Stimulated activated CD4-positive, alpha-beta T cell treated with anti-CD3 and anti-CD28 coated beads, Interleukin-15, amount 100 ng/mL, for 48 hours (primary cell): ENCODE results near the gene HOXD4.

ENCODE experiments used
- DNase-seq, 2 donors: peaks; one replicate each; pipeline ENCODE4 v3.0.0-alpha.2; 2020; ENCODE audit warnings: low read depth in 2 of 2

Gene HOXD4

DNA sequence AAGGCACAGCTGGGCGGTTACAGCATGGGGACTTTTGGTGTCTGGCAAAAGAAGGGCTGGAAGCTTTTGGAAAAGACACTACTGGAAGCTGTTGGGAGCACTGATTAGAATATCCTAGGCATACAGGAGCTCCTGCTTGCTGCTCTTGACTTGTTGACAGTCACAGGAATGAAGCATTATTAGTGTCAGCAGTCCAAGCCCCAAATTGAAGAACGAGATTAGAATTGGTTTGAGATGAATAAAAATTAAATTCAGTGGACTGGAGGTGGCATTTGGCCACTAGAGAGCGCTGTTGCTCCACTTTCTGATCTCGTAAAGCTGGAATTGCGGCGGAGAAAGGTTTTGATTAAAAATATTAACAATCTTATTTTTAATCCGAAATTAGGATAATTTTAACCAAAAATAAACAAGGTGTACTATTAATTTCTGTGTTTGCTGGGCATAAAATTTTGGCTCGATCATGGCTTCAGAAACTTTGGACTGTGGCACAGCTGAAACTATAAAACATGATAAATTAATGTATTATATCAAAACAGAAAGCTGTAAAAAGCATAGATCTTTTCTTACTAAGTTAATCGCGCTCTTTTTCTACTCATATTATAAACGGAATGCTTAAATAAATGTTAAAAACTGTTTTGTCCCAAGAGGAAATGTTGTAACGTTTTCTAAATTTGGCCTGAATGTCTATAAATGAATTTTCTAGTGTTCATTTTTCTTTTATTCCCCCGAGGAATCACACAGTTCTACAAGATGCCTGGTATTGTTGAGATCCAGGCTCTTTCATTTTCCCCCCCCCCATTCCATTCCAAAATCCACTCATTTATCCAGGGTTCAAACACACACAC, 24.2 kb upstream of the HOXD4 start:
- DNase-seq, result peak in 1 of 2 donors; percentile 52

DNA sequence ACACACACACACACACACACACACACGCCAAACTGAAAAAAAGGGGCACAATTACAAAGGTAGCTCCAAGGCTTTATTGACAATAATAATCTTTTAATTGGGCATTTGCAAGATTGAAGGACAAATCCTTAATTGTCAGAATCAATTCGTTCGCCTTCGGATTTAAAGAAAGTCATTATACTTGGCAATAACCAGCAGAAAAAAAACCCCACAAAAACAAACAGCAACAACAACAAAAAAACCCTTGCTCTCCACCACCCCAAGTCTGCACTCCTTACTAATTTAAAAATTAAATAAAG, 23.6 kb upstream of the HOXD4 start:
- no peak for DNase-seq

DNA sequence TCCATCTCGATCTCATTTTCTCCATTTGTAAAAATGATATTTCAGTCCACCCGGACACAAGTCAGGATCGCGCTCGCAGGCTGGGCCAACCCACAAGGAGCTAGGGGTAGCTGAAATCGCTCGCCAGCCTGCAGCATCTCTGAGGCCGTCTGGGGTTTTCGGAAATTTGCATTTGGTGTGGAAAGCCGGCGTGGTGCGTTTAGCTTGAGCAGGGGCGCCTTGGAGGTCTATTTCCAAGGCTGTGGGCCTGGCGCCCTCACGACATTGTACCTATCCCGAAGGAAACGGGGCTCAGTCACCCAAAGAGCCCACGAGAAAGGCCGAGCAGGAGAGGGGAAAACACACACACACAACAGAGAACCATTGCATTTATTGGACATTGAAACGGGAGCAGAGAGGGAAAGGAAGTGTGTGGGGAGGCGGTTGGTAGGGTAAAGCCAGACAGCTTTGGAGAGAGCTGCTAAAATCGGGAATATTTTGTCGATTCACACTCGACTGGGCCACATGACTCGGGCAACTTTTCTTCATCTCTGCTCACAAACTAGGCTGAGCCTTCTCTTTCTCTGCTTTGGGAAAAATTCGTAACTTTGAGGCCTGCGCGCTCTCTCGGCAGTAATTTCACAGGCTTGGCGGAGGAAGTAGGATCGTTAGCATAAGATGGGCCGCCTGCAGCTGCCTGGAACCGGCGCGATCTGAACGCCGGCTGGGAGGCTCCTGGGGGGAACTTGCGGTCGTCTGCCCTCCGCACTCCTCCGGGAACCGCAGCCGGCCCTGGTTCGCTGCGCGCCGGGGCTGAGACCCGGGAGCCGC, 23.0 kb upstream of the HOXD4 start:
- no peak for DNase-seq

DNA sequence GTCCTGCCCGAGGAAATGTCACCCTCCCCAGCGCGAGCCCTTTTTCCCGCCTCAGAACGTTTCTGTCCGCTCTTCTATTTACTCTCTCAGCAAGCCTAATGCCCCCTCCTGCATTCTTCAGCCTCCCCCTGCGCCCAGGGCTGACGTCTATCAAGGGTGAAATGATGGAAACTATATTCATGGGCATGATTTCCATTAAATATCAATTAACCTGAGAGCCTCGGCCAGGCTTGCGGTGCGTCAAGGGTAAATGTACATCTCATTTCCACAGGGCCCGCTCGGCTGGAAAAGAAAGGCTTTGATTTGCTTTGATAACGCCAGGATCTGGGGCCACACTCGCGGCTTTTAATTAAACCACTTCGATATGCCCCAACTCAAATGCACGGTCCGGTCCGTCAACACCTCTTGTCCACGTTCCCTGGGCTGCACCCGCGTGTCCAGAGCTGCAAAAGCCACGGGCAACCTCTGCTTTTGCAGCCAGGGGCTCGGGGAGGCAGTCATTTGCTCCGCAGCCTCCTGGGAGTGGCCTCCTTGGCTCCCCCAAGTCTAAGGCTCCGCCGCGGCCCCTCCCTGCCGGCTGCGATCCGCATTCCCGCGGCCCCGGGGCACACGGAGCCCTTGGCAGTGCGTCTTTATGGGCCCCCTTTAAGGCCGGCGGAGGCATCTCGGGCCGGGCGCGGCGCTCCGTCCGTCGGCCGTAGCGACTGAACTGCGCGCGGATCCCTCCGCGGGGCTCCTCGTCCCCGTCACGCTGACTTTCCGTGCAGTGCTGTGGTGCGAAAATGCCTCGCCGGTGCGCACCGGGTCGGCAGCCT, 22.2 kb upstream of the HOXD4 start, which contains the start of gene HOXD8:
Gene HOXD8, plus strand, starts transcription at position 724 of the 815 bp plus-strand sequence. CDS start 662 bp downstream, outside the sequence.
- no peak for DNase-seq

DNA sequence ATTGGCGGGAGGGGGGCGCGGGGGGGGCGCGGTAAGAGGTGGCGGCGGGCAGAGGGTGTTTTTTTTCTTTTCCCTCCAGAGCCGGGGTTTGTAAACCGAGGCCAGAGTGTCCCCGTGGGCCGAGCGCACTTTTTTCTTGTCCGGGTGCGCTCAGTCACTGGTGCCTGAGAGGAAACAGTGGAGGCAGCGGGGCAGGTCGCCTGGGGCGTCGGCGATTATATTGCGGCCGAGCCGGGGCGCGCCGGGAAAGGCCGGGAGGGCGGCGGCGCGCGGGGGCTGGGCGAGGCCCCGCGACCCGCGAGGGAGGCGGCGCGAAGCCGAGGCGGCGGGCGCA, 21.6 kb upstream of the HOXD4 start:
- no peak for DNase-seq

DNA sequence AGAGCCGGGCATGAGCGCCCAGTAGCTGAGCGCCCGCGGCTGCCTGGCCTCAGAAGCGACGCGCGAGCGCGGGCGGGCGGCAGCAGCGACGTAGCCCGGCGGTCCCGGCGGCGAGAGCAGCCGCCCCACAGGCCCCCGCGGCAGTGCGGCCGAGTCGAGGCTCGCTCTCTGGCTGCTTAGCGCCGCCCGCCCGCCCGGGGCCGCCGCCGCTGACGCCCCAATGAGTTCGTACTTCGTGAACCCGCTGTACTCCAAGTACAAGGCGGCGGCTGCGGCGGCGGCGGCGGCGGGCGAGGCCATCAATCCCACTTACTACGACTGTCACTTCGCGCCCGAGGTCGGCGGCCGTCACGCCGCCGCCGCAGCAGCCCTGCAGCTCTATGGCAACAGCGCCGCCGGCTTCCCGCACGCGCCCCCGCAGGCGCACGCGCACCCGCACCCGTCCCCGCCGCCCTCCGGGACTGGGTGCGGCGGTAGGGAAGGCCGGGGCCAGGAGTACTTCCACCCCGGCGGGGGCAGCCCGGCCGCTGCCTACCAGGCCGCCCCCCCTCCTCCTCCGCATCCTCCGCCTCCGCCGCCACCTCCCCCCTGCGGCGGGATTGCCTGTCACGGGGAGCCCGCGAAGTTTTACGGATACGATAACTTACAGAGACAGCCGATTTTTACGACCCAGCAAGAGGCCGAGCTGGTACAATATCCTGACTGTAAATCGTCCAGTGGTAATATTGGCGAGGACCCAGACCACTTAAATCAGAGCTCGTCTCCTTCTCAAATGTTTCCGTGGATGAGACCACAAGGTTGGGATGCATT, 21.0 kb upstream of the HOXD4 start:
- no peak for DNase-seq

DNA sequence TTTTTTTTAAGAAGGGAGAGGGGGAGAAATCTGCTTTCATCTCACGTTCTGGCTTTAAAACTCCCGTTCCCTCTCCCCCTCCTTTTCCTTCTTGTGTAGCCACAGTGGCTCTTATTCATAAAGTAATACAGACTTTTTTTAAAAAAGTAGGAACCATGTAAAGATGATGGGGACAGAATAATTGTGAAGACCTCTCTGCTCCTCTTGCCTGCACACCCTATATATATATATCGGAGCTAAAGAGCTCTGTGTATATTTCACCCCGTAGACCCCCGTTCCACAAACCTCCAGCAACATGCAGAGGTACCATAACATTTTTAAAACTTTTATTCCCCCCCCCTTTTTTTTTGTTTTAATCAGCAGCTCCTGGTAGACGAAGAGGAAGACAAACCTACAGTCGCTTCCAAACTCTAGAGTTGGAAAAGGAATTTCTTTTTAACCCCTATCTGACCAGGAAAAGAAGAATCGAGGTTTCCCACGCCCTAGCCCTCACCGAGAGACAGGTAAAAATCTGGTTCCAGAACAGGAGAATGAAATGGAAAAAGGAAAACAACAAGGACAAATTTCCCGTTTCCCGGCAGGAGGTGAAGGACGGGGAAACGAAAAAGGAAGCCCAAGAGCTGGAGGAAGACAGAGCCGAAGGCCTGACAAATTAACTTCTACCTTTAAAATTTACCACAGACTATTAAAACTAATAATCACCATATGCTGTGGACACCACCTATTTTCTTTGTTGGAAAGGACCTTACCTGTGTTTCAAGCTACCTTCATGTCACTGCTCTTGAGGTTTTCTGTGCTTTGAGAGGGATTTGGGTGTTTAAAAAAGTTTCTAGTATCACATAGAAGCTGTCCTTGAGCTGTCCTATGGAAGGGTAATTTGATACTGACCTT, 20.1 kb upstream of the HOXD4 start:
- no peak for DNase-seq

DNA sequence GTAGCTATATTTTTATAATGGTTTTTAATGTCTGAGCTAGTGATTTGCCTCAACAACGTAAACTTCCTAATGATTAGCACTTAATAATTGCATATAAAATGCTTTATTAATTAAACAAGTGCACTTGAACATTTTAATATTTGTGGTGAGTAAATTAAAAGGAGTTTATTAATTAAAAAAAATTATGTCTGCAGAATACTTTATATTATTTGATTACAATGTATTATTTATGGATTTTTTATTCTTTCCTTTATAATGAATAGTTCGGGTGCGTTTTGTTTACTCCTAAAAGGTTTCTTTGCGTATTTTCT, 19.5 kb upstream of the HOXD4 start:
- DNase-seq, result no peak

DNA sequence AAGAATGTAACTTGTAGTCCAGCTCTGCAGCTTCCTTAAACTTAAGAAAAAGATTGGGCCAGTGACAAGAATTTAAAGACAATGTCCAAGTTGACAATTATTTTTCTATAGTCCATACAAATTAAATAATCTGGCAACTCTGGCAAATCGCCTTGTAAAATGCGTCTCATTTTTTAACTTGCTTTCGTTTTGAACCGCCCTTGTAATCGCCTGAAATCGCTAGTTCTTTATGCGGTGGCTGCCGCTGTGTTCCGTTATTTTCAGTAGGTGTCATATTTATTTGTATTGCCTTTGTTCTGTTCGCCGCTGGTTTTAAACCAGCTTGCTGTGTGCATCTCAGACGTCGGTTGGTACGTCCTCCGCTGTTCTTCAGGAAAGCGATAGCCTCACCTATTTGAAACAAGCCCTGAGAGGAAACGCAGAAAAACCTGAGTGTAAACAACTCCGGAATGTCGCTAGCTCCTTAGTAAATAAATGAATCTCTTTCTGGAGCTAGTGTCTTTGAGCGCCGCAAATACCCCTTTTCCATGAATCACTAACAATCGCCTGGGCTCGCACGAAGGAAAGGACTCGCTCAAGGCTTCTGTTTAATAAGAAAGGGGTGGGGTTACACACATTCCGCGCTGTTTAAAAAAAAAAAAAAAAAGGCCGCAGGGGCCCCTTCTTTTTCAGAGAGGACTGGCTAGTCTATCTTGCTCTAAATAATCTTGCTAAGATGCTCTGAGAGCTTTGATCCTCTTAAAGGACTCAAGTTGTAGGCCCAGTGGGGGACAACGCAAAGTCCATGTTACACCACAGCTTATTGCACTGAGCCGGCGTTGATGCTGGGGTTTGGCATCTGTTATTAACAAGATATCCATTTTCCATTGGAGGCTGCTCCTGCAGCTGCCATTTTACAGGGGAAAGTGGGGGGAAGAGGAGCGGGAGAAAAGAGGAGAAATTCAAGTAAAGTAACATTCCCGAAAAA, 18.9 kb upstream of the HOXD4 start:
- no peak for DNase-seq

DNA sequence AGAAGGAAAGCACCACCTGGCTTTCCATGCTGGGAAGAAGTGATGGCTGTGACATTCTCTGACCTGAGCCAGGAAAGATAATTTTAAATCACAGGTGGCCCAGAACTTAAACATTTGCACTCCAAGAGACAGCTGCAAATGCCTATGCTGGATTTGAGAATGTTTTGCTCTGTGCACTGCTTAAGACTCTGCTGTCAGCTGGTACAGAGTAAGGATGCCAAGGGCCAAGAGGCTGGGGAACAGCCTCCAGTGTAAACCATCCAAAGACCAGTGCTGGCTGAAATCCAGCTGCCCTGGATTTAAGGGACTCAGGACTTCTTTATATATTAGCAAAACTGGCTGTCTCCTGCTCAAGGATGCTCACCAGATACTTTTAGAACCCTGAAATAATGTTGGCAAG, 18.0 kb upstream of the HOXD4 start:
- no peak for DNase-seq

DNA sequence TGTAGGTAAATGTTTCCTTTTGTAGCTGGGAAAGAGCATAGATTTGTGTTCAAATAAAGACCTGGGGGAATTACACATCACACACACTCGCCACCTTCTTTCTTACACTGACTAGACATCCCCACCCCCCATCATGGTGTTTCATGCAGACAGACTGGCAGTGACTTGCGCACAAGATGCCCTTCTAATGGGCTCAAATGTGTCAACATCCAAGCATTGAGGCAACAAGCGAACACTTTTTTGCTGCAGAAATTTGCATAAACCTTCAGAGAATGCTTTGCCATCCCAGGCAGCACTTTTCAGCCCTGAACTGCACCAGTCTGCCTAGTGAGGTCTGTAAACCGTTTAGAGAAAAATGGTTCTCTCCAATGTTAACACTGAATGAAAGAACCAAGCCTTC, 17.3 kb upstream of the HOXD4 start:
- no peak for DNase-seq

DNA sequence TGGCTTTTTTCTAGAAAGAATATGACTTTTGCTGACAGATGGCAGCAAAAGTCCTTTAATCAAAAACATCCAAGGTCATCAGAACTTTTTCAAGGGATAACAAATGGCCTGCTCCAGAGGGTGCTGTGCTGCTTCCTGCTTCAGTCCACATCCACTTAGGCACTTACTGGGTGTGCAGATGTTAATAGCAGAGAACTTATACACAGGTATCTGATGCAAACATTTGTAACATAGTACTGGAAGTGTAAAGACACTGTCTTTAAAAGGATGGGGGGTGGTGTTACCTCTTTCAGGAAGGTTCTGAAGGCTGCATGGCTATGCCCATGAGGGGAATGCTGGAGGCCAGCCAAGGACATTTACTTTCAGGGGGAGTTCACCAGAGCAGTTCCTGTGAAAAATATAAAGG, 16.3 kb upstream of the HOXD4 start:
- DNase-seq, result no peak

DNA sequence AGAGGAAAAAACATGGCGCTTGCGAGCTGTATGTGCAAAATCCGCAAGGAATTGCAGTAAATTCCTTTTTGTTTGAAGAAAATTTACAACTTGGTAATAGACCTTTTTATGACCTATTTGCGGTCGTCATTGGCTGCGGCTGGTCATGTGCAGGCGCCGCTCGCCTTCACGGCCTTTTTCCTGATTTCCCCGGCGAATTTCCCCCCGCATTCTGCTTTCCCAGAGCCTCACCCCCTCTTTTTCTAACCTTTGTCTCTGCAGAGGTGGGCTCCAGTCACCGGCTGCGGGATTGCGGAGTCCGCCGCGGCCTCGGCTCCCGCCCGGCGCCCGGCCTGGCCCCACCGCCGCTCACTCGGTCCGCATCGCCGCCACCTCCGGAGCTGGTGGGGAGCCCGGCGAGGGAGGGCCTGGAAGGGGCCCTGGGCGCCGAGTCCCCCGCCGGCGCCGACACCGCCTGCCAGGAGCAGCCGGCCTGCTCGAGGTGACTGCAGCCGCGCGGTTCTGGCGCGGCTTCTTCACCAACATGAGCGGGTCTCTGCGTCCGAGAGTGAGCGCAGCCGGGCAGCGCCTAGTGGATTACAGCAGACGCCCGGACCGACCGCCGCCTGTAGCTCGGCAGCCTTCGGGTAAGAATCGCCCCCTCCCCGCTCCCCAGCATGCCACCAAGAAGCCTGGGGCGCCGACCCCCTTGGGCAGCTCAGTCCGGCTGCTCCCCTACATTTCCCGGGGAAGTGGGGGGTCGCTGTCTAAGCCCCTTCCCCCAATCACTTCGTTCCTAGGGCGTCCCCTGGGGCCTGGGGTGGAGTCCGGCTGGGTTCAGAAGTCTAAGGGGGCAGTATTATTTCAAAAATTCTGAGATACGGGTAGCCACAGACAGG, 14.7 kb upstream of the HOXD4 start:
- no peak for DNase-seq

DNA sequence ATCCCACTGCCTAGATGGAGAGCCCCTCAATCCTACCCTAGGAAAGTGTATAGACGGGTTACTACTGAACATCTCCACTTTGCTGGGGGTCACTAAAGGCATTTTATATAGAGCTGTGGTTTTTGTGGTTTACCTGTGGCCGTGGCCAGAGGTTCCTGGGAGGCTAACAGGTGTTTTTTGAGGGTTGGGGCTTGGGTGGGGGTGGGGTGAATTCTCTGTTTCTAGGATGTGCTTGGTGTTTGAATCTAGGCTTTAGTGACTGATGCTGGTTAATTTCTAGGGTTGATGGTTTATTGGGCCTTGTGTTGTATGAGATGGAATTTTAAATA, 14.1 kb upstream of the HOXD4 start:
- no peak for DNase-seq

DNA sequence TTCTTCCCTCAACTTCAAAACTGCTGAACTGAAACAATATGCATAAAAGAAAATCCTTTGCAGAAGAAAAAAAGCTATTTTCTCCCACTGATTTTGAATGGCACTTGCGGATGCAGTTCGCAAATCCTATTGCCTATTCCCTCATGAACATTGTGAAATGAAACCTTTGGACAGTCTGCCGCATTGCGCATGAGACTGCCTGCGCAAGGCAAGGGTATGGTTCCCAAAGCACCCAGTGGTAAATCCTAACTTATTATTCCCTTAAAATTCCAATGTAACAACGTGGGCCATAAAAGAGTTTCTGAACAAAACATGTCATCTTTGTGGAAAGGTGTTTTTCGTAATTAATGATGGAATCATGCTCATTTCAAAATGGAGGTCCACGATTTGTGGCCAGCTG, 13.4 kb upstream of the HOXD4 start:
- DNase-seq, result no peak

DNA sequence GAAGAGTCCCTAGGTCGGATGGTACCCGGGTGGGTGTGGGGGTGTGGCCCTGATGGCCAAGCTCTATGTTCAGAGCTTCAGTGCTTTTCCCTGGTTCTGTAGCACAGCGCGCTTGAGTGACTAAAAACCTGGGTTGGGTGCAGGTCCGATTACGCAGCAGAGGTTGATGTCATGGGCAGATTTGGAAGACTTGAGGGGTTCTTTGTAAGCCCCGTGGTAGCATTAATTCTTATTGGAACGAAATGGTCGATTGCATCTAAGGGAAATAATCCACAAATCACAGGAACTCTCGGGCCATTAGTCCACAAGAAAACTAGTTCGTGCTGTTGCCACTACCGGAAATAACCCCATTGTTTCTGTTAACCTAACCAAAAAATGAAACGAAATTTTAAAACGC, 12.8 kb upstream of the HOXD4 start:
- no peak for DNase-seq

DNA sequence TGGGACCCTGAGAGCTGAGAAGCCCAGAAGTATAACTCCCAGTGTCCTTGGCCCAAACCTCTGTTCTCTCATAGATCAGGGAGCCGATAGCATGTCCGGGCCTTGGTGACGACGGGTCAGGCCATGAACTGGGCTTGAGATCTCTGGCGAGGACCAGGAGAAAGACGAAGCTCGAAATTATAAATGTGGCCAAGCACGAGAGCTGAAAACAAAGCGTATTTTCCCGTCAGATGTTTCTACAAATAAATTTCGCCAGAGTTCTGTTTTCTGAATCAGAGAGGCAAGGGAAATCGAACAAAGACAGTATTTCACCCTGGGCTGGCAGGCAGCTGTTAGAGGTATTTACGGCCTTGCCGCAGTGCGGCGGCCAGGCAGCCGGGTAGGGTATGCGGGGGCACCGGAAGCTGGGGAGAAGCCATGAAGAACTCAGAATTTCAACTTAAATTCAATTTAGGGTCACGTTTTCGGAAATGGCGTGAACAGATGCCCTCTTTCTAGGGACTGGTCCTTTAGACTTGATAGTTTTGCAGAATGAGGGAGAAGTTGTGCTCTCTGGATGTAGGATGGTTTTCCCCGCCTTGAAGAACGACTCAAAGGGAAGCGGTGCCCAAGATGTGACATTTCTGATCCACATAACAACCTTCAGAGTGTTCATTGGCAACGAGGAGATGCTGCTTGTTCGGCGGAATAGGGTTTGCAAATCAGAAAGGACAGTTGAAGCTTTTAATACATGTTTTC, 12.3 kb upstream of the HOXD4 start:
- no peak for DNase-seq
